ENCODE data around the gene ABI3BP.

Gene ABI3BP

DNA sequence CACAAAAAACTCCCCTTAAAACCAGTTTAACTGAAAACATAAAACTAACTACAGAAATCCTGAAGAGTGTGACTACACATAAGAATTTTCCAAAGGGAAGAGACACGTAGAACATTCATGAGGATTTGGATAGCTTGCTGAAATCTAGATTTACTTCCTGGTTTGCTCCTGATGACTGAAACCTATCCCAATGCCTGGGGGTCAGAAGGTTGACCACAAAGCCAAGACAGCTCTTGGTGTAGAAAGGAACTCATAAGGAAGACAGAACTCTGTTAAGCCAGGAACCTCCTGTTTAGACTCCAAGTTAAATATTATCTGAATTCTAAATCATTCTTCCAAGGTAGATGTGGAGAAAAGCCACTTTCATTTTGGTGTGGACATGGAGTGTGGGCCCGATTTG lies 191.1 kb downstream of the ABI3BP start:
- TF ChIP-seq FOXM1 (IDR thresholded peaks at IDR 0.05; ENCODE audit: borderline replicate concordance, low read depth) (no peak), YY1 (IDR thresholded peaks at IDR 0.05; ENCODE audit: low read depth) (no peak), REST (IDR thresholded peaks at IDR 0.05; ENCODE audit: low read depth) (no peak), MAX (IDR thresholded peaks at IDR 0.05) (no peak), RAD21 (IDR thresholded peaks at IDR 0.05; ENCODE audit: low read depth) (no peak), EGR1 (IDR thresholded peaks at IDR 0.05) (no peak), TAF1 (IDR thresholded peaks at IDR 0.05; ENCODE audit: low read depth) (no peak)

GRCh38 chr3:100798012-100798411 lies 195.2 kb downstream of the ABI3BP start:
- TF ChIP-seq TEAD4 (IDR thresholded peaks at IDR 0.05) (no peak), TCF12 (IDR thresholded peaks at IDR 0.05; ENCODE audit: low read depth) (no peak), EGR1 (IDR thresholded peaks at IDR 0.05) (no peak), REST (IDR thresholded peaks at IDR 0.05; ENCODE audit: low read depth) (no peak), CEBPB (IDR thresholded peaks at IDR 0.05) (no peak), MAX (IDR thresholded peaks at IDR 0.05) (no peak), RAD21 (IDR thresholded peaks at IDR 0.05; ENCODE audit: low read depth) (no peak), CREB1 (IDR thresholded peaks at IDR 0.05; ENCODE audit: low read depth) (no peak), FOXM1 (IDR thresholded peaks at IDR 0.05; ENCODE audit: borderline replicate concordance, low read depth) (no peak), NFIC (IDR thresholded peaks at IDR 0.05) (no peak), TAF1 (IDR thresholded peaks at IDR 0.05; ENCODE audit: low read depth) (no peak)

DNA sequence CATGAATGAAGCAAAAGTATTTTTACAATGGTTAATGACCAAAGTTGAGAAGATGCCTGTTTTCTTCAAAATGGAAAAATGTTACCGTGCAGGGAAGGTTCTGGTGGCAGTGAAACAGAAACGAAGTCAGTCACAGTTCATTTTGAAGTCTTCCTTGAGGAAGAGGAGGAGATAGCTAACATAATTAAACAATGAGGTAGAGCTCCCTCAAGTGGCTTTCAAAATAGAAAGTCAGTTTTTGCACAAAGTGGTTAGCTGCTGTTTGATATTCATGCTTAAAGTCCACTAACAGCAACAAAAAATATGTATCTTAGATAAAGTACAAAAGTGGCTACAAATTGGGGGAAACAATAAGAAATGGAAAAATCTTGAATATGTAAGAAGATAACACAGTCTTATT lies 196.7 kb downstream of the ABI3BP start:
- no peak for TF ChIP-seq EGR1 (IDR thresholded peaks at IDR 0.05)
- peak; percentile 56 for TF ChIP-seq RAD21 (IDR thresholded peaks at IDR 0.05; ENCODE audit: low read depth)

GRCh38 chr3:100789579-100789978 lies 203.6 kb downstream of the ABI3BP start:
- TF ChIP-seq, protein P1, sequence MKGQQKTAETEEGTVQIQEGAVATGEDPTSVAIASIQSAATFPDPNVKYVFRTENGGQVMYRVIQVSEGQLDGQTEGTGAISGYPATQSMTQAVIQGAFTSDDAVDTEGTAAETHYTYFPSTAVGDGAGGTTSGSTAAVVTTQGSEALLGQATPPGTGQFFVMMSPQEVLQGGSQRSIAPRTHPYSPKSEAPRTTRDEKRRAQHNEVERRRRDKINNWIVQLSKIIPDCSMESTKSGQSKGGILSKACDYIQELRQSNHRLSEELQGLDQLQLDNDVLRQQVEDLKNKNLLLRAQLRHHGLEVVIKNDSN (IDR thresholded peaks at IDR 0.05), result no peak
- TF ChIP-seq EGR1 (IDR thresholded peaks at IDR 0.05) (no peak), TEAD4 (IDR thresholded peaks at IDR 0.05) (no peak), ZBTB7A (IDR thresholded peaks at IDR 0.05; ENCODE audit: low read depth) (no peak), CREB1 (IDR thresholded peaks at IDR 0.05; ENCODE audit: low read depth) (no peak), EP300 (IDR thresholded peaks at IDR 0.05; ENCODE audit: borderline replicate concordance) (no peak), RAD21 (IDR thresholded peaks at IDR 0.05; ENCODE audit: low read depth) (no peak), CEBPB (IDR thresholded peaks at IDR 0.05) (no peak), YY1 (IDR thresholded peaks at IDR 0.05; ENCODE audit: low read depth) (no peak), MAX (IDR thresholded peaks at IDR 0.05) (no peak), TCF12 (IDR thresholded peaks at IDR 0.05; ENCODE audit: low read depth) (no peak), FOXM1 (IDR thresholded peaks at IDR 0.05; ENCODE audit: borderline replicate concordance, low read depth) (no peak)

GRCh38 chr3:100783619-100784018 lies 209.6 kb downstream of the ABI3BP start:
- TF ChIP-seq YY1 (IDR thresholded peaks at IDR 0.05; ENCODE audit: low read depth), result no peak
- no peak for TF ChIP-seq TEAD4 (IDR thresholded peaks at IDR 0.05)
- no peak for TF ChIP-seq EGR1 (IDR thresholded peaks at IDR 0.05)
- TF ChIP-seq TCF12 (IDR thresholded peaks at IDR 0.05; ENCODE audit: low read depth), result no peak
- TF ChIP-seq, protein P1 (IDR thresholded peaks at IDR 0.05), result no peak
- TF ChIP-seq TAF1 (IDR thresholded peaks at IDR 0.05; ENCODE audit: low read depth), result no peak
- no peak for TF ChIP-seq EP300 (IDR thresholded peaks at IDR 0.05; ENCODE audit: borderline replicate concordance)
- no peak for TF ChIP-seq CREB1 (IDR thresholded peaks at IDR 0.05; ENCODE audit: low read depth)
- TF ChIP-seq REST (IDR thresholded peaks at IDR 0.05; ENCODE audit: low read depth), result no peak

Data from Ishikawa (cell line).